ENCODE measurements around the gene TCEANC2. TPM values are rescaled to one million over a fixed set of nuclear protein-coding genes. Genes with fewer than 3 reads are reported as not detected.

The TCEANC2 gene
- 3.7 and 4.8 TPM in 2 replicates for total RNA-seq

GRCh38 chr1:54052934-54053744 lies at the start of gene TCEANC2, which contains the start of gene TMEM59:
TSS of gene TCEANC2 (plus strand) at chr1:54053608. CDS start at chr1:54054423, 815 bp downstream.
TSS of gene TMEM59 (minus strand) at chr1:54053204. CDS start at chr1:54053188, 16 bp downstream.

GRCh38 chr1:54017979-54018378 lies 35.4 kb upstream of the TCEANC2 start, which contains the start of gene LDLRAD1:
TSS of gene LDLRAD1 (minus strand) at chr1:54018186. CDS start at chr1:54018112, 74 bp downstream.

GRCh38 chr1:54152696-54153095 lies 99.3 kb downstream of the TCEANC2 start, which contains the start of gene CDCP2:
TSS of gene CDCP2 (minus strand) at chr1:54153000. CDS start at chr1:54152922, 78 bp downstream.

Other genes starting within 250 kb of the TCEANC2 start
- 11.5 and 13.8 TPM in 2 replicates for gene NDC1, start 215.3 kb upstream of the TCEANC2 start, total RNA-seq
- gene YIPF1, start 163.8 kb upstream of the TCEANC2 start, total RNA-seq = 20.7 and 22.9 TPM in 2 replicates
- not detected in 2 replicates for gene DIO1, start 159.4 kb upstream of the TCEANC2 start, total RNA-seq
- 13.4 and 16.0 TPM in 2 replicates for gene IFT25, start 107.9 kb upstream of the TCEANC2 start, total RNA-seq
- 30.9 and 34.6 TPM in 2 replicates for gene LRRC42, start 107.3 kb upstream of the TCEANC2 start, total RNA-seq
- not detected in 2 replicates for gene LDLRAD1, start 35.4 kb upstream of the TCEANC2 start, total RNA-seq
- gene TMEM59, start 404 bp upstream of the TCEANC2 start, total RNA-seq = 478 and 637 TPM in 2 replicates
- not detected in 2 replicates for gene CDCP2, start 99.4 kb downstream of the TCEANC2 start, total RNA-seq
- gene CYB5RL, start 146.4 kb downstream of the TCEANC2 start, total RNA-seq = 7.7 and 8.3 TPM in 2 replicates
- 41.7 and 49.0 TPM in 2 replicates for gene MRPL37, start 146.6 kb downstream of the TCEANC2 start, total RNA-seq